Spleen (tissue), 11 donors: ENCODE measurements around the gene KANSL1. TPM values are rescaled to one million over a fixed set of nuclear protein-coding genes. Genes with fewer than 3 reads are reported as not detected.

ENCODE experiments used
- DNase-seq: peaks from one replicate; pipeline ENCODE4 v3.0.0-alpha.2; 2020
- H3K27ac ChIP-seq, 8 donors: fragments of 200-600 bp; sonication (generic) in 7 of 8; 1 replicate in 4 of 8; 2 replicates in 4 of 8; pipeline versions ENCODE4 v1.5.0 to v1.8.0; 2016 to 2021; ENCODE audit warnings: inconsistent platforms in 4 of 8, mild to moderate bottlenecking in 4 of 8, moderate library complexity in 1 of 8
- H3K27me3 ChIP-seq, 7 donors: fragments of 200-600 bp; sonication (generic) in 6 of 7; replicated peaks in 1 of 7; 1 replicate in 4 of 7; 2 replicates in 3 of 7; pipeline versions ENCODE4 v1.5.0 to v1.8.0; 2016 to 2021; ENCODE audit warnings: inconsistent platforms in 3 of 7, mild to moderate bottlenecking in 1 of 7
- H3K36me3 ChIP-seq, 6 donors: fragments of 200-600 bp; sonication (generic) in 5 of 6; 1 replicate in 4 of 6; 2 replicates in 2 of 6; pipeline versions ENCODE4 v1.5.0 to v1.8.0; 2016 to 2021; ENCODE audit warnings: inconsistent platforms in 2 of 6
- H3K4me1 ChIP-seq, 6 donors: fragments of 200-600 bp; sonication (generic) in 5 of 6; 1 replicate in 3 of 6; 2 replicates in 3 of 6; pipeline versions ENCODE4 v1.5.0 to v1.8.0; 2016 to 2021; ENCODE audit warnings: inconsistent platforms in 3 of 6
- H3K4me3 ChIP-seq, 8 donors: fragments of 200-600 bp; sonication (generic) in 7 of 8; 1 replicate in 4 of 8; 2 replicates in 4 of 8; pipeline versions ENCODE4 v1.5.0 to v1.8.0; 2016 to 2021; ENCODE audit warnings: inconsistent platforms in 4 of 8, mild to moderate bottlenecking in 4 of 8, moderate library complexity in 2 of 8
- H3K9me3 ChIP-seq, 8 donors: fragments of 200-600 bp; sonication (generic) in 7 of 8; 1 replicate in 4 of 8; 2 replicates in 4 of 8; pipeline versions ENCODE4 v1.5.0 to v1.8.0; 2016 to 2021; ENCODE audit warnings: inconsistent platforms in 4 of 8
- CTCF ChIP-seq, 11 experiments: fragments of 200-600 bp in 7 of 11; fragments of 450-650 bp in 4 of 11; sonication (generic) in 4 of 11; IDR thresholded peaks in 8 of 11; conservative IDR thresholded peaks in 3 of 11; 1 replicate in 7 of 11; 2 replicates in 4 of 11; pipeline versions ENCODE4 v1.4.0 to v1.8.0; 2016 to 2021; ENCODE audit warnings: antibody characterized with exemption in 11 of 11, inconsistent platforms in 4 of 11, mild to moderate bottlenecking in 1 of 11
- POLR2A ChIP-seq, 3 donors: fragments of 450-650 bp; IDR thresholded peaks; one replicate each; pipeline ENCODE4 v1.5.1; 2017; ENCODE audit warnings: antibody characterized with exemption in 3 of 3, mild to moderate bottlenecking in 1 of 3
- POLR2AphosphoS5 ChIP-seq, 3 donors: sonication (generic); formaldehyde crosslinking; IDR thresholded peaks; one replicate each; pipeline ENCODE4 v1.5.1; 2017; ENCODE audit warnings: antibody characterized with exemption in 3 of 3
- WGBS, 5 donors: extraction: QIAGEN DNeasy Blood & Tissue Kit in 3 of 5; methylation state at CpG; one replicate each; pipeline versions ENCODE4 v1.1.5 to v1.1.7; 2013 to 2018; 5-methylcytosine and 5-hydroxymethylcytosine counted together
- intact Hi-C: fragments of 100-400 bp; cut with DNase I; formaldehyde crosslinking; loops from one replicate; pipeline ENCODE4 v1.15.0; 2023; ENCODE audit warnings: low total_unique reads
- polyA plus RNA-seq, 3 donors: library from polyadenylated mRNA; stranded (reverse); fragments of 200-250 nt; gene quantifications; one replicate each; pipeline ENCODE4 v1.2.1, GENCODE V29; 2013
- total RNA-seq, 7 donors: library from RNA; depleted of rRNA in 3 of 7; stranded (reverse); fragments of >200 nt in 3 of 7; fragmentation: NEBNext Ultra II Directional in 4 of 7; extraction: Animal tissue kit (Norgen Biotek cat#: 25700) in 4 of 7; gene quantifications; one replicate each; pipeline versions ENCODE4 v1.1.0 to v1.2.1, GENCODE V29; 2016 to 2021
- donor health status: healthy with polysubstance abuse.
- donor health status: DM: no; HTN: no; CAD: no; lungs with moderate emphysema.
- donor health status: DM: no; HTN: no; CAD: no.
- donor health status: Bipolar disorder and iron deficiency.
- donor health status: healthy.
- donor health status: DM: no; HTN: no; CAD: no.
- donor health status: DM: yes; HTN: yes; CAD: no.

KANSL1 gene
- total and polyA plus RNA-seq, 10 donors: 10.9 to 173 (median 116) TPM

- Histone ChIP-seq H3K4me3 (no peak overlapping the region), H3K9me3 (no peaks in the 10 kb centered on the region), H3K36me3 (peaks cover 0 to 81% (median 17%) of the 10 kb centered on the region in 6 donors), H3K27me3 (no peaks in the 10 kb centered on the region), H3K4me1 (peaks cover 0 to 37% (median 5%) of the 10 kb centered on the region in 6 donors), H3K27ac (peak overlapping the region in 2 of 8 donors; percentile 18 to 29)
- WGBS, 5 donors: 84 to 96% (median 93%) methylated on average over 4 of the region's 4 CpGs
- DNase-seq: no peak
- TF ChIP-seq CTCF (IDR thresholded peaks at IDR 0.05 in 8 of 11, conservative IDR thresholded peaks at IDR 0.05 in 3 of 11) (no peak), POLR2AphosphoS5 (IDR thresholded peaks at IDR 0.05) (no peak), POLR2A (IDR thresholded peaks at IDR 0.05) (no peak)
- intact Hi-C loops: no loop called here
Measured at GRCh38 chr17:46057366-46057765, 135.9 kb downstream of the KANSL1 start.

GRCh38 chr17:46056800-46057304, 136.4 kb downstream of the KANSL1 start:
- Histone ChIP-seq H3K9me3 (no peaks in the 10 kb centered on the region), H3K36me3 (peaks cover 0 to 82% (median 19%) of the 10 kb centered on the region in 6 donors), H3K4me3 (no peak overlapping the region), H3K27ac (peak overlapping the region in 1 of 8 donors; percentile 18), H3K4me1 (peaks cover 0 to 37% (median 5%) of the 10 kb centered on the region in 6 donors), H3K27me3 (no peaks in the 10 kb centered on the region)
- DNase-seq: no peak
- TF ChIP-seq CTCF (IDR thresholded peaks at IDR 0.05 in 8 of 11, conservative IDR thresholded peaks at IDR 0.05 in 3 of 11): no peak
- no peak for TF ChIP-seq POLR2A (IDR thresholded peaks at IDR 0.05)
- 54 to 82% (median 69%) methylated on average over 4 of the region's 4 CpGs for WGBS, 5 donors
- intact Hi-C loops: no loop called here

- Histone ChIP-seq H3K4me1 (peaks cover 0 to 16% (median 3%) of the 10 kb centered on the region in 6 donors), H3K4me3 (no peak overlapping the region), H3K36me3 (peaks cover 2 to 83% (median 37%) of the 10 kb centered on the region in 6 donors), H3K27ac (no peak overlapping the region), H3K9me3 (no peaks in the 10 kb centered on the region), H3K27me3 (no peaks in the 10 kb centered on the region)
- WGBS, 5 donors: 91 to 97% (median 96%) methylated on average over 8 of the region's 8 CpGs
- TF ChIP-seq POLR2AphosphoS5 (IDR thresholded peaks at IDR 0.05) (peak in 1 of 3 donors; percentile 5), POLR2A (IDR thresholded peaks at IDR 0.05) (no peak)
- DNase-seq: no peak
- intact Hi-C loops: no loop called here
Measured at GRCh38 chr17:46053911-46054534, 139.2 kb downstream of the KANSL1 start.

- no peak overlapping the region for H3K27ac ChIP-seq
- H3K4me3 ChIP-seq: no peak overlapping the region
- no peak for DNase-seq
- TF ChIP-seq POLR2AphosphoS5 (IDR thresholded peaks at IDR 0.05): no peak
- no peak for TF ChIP-seq CTCF (IDR thresholded peaks at IDR 0.05 in 8 of 11, conservative IDR thresholded peaks at IDR 0.05 in 3 of 11)
- no peak for TF ChIP-seq POLR2A (IDR thresholded peaks at IDR 0.05)
- 97 to 99% (median 97%) methylated on average over 5 of the region's 5 CpGs for WGBS, 5 donors
- H3K9me3 ChIP-seq: no peaks in the 10 kb centered on the region
- peaks cover 2 to 97% (median 57%) of the 10 kb centered on the region in 6 donors for H3K36me3 ChIP-seq
- intact Hi-C loops: no loop called here
- H3K4me1 ChIP-seq: peaks cover 1 to 24% (median 9%) of the 10 kb centered on the region in 6 donors
- no peaks in the 10 kb centered on the region for H3K27me3 ChIP-seq
Measured at GRCh38 chr17:46049656-46050055, 143.6 kb downstream of the KANSL1 start.
